ENCODE data around the gene ARHGAP18. TPM values are rescaled to one million over a fixed set of nuclear protein-coding genes. Genes with fewer than 3 reads are reported as not detected.

The ARHGAP18 gene
- total RNA-seq, 1 donor from 2014 or later: 13.3 TPM

- Mint-ChIP-seq H3K9me3 (ENCODE audit: unreplicated experiment) (no peaks in the 10 kb centered on the region), H3K27ac (ENCODE audit: unreplicated experiment) (peak overlapping the region; percentile 0)
Measured at GRCh38 chr6:129609635-129610034, 100.3 kb downstream of the ARHGAP18 start.

DNA sequence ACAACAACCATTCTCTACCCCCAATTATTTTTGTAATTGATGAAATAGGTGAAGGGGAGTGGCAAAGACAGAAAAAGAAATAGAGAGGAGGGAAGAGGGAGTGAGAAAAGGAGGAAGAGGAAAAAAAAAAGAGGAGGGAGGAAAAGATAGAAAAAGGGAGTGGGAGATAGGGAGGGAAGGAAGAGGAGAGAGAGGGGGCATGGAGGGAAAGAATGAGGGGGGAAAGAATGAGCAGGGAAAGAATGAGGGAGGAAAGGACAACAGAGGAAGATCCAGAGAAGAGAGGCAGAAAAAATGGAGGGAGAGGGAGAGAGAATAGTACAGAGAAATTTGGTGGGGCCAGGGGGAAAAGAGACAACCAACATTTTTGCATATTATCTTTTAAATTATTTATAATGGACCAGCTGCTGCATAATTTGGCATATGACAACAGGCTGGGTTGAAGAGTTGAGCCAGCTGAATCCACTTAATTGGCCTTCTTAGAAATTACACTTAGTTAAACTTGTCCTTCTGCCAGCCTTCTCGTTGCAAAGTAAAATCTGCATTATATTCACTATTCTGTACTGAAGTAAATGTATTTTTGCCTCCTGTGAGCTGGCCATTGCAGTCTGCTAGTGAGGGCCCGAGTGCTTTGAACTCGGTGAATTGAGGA, 101.0 kb downstream of the ARHGAP18 start:
- Mint-ChIP-seq H3K4me3 (ENCODE audit: unreplicated experiment) (no peak overlapping the region), H3K9me3 (ENCODE audit: unreplicated experiment) (no peaks in the 10 kb centered on the region), H3K27ac (ENCODE audit: unreplicated experiment) (peak overlapping the region; percentile 62), H3K27me3 (ENCODE audit: unreplicated experiment) (no peaks in the 10 kb centered on the region), H3K4me1 (ENCODE audit: unreplicated experiment) (peaks cover 33% of the 10 kb centered on the region), H3K36me3 (ENCODE audit: unreplicated experiment) (peaks cover 7% of the 10 kb centered on the region)
- DNase-seq (ENCODE audit: extremely low spot score, unreplicated experiment): no peak
- TF ChIP-seq, protein P1, sequence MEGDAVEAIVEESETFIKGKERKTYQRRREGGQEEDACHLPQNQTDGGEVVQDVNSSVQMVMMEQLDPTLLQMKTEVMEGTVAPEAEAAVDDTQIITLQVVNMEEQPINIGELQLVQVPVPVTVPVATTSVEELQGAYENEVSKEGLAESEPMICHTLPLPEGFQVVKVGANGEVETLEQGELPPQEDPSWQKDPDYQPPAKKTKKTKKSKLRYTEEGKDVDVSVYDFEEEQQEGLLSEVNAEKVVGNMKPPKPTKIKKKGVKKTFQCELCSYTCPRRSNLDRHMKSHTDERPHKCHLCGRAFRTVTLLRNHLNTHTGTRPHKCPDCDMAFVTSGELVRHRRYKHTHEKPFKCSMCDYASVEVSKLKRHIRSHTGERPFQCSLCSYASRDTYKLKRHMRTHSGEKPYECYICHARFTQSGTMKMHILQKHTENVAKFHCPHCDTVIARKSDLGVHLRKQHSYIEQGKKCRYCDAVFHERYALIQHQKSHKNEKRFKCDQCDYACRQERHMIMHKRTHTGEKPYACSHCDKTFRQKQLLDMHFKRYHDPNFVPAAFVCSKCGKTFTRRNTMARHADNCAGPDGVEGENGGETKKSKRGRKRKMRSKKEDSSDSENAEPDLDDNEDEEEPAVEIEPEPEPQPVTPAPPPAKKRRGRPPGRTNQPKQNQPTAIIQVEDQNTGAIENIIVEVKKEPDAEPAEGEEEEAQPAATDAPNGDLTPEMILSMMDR (IDR thresholded peaks at IDR 0.05): no peak

More at GRCh38 chr6:129609635-129610034, 100.3 kb downstream of the ARHGAP18 start:
- Mint-ChIP-seq H3K4me1 (ENCODE audit: unreplicated experiment) (peaks cover 33% of the 10 kb centered on the region), H3K4me3 (ENCODE audit: unreplicated experiment) (no peak overlapping the region), H3K36me3 (ENCODE audit: unreplicated experiment) (peaks cover 7% of the 10 kb centered on the region), H3K27me3 (ENCODE audit: unreplicated experiment) (no peaks in the 10 kb centered on the region)
- TF ChIP-seq, protein P1 (IDR thresholded peaks at IDR 0.05): no peak
- no peak for DNase-seq (ENCODE audit: extremely low spot score, unreplicated experiment)

DNA sequence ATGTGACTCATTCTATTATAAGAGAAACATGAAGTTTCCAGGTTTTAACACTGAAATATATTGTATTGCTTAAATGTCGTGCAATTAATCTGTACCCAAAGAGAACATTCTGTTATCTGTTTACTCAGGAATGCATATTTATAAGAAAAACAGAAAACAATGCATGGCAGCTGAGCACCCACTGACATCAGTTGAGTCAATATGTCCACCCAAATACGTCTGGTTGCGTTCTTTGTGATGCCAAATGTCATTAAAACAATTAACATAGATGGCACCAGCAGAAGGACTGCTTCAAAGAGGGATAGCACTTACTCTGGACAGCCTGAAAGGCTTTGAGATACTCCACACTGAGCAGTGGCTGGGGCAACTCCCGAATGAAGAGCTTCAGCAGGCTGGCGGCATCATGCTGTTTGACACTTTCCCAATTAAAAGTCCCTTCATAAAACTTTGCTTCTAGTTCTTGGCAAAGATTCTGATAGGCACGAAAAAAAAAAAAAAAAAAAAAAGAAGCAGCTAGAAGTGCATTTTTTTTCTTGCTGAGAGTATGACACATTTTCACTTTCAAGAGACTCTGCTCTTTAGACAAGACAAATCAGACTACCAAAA, 102.3 kb downstream of the ARHGAP18 start:
- TF ChIP-seq, protein P1 (IDR thresholded peaks at IDR 0.05): no peak
- Mint-ChIP-seq H3K36me3 (ENCODE audit: unreplicated experiment) (peaks cover 7% of the 10 kb centered on the region), H3K27me3 (ENCODE audit: unreplicated experiment) (no peaks in the 10 kb centered on the region), H3K4me3 (ENCODE audit: unreplicated experiment) (no peak overlapping the region), H3K4me1 (ENCODE audit: unreplicated experiment) (peaks cover 33% of the 10 kb centered on the region), H3K27ac (ENCODE audit: unreplicated experiment) (peak overlapping the region; percentile 90), H3K9me3 (ENCODE audit: unreplicated experiment) (no peaks in the 10 kb centered on the region)
- no peak for DNase-seq (ENCODE audit: extremely low spot score, unreplicated experiment)

- Mint-ChIP-seq H3K9me3 (ENCODE audit: unreplicated experiment) (no peaks in the 10 kb centered on the region), H3K27me3 (ENCODE audit: unreplicated experiment) (no peaks in the 10 kb centered on the region), H3K4me3 (ENCODE audit: unreplicated experiment) (no peak overlapping the region), H3K27ac (ENCODE audit: unreplicated experiment) (peak overlapping the region; percentile 34), H3K4me1 (ENCODE audit: unreplicated experiment) (peaks cover 28% of the 10 kb centered on the region), H3K36me3 (ENCODE audit: unreplicated experiment) (peaks cover 7% of the 10 kb centered on the region)
- no peak for DNase-seq (ENCODE audit: extremely low spot score, unreplicated experiment)
- TF ChIP-seq, protein P1 (IDR thresholded peaks at IDR 0.05): no peak
Measured at GRCh38 chr6:129606664-129607063, 103.3 kb downstream of the ARHGAP18 start.

DNA sequence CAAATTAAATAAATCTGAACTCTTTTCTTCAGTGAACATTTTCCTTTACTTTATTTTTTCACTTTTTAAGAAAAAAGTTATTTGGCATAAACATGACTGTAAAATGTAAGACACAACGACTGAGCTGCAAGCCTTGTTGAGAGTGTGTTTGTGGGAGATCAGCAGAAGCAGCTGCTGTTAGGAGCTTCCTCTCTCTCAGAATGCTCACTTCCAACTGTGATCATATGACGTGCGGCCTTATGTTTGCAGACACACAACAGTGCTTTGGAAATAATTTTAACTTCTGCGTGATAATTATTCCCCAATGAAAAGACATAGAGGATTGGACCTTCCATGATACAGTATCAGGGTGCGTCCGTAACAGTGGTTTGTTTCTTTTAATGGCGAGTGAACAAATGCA, 104.0 kb downstream of the ARHGAP18 start:
- Mint-ChIP-seq H3K9me3 (ENCODE audit: unreplicated experiment) (no peaks in the 10 kb centered on the region), H3K27me3 (ENCODE audit: unreplicated experiment) (no peaks in the 10 kb centered on the region), H3K4me3 (ENCODE audit: unreplicated experiment) (no peak overlapping the region), H3K4me1 (ENCODE audit: unreplicated experiment) (peaks cover 28% of the 10 kb centered on the region), H3K27ac (ENCODE audit: unreplicated experiment) (no peak overlapping the region), H3K36me3 (ENCODE audit: unreplicated experiment) (peaks cover 4% of the 10 kb centered on the region)
- TF ChIP-seq, protein P1 (IDR thresholded peaks at IDR 0.05): no peak
- no peak for DNase-seq (ENCODE audit: extremely low spot score, unreplicated experiment)
